ENCODE measurements around the gene CSTPP1. TPM values are rescaled to one million over a fixed set of nuclear protein-coding genes. Genes with fewer than 3 reads are reported as not detected.
"Not testable (repeated sequence)": the region's sequence is repeated elsewhere in the genome, so short reads cannot be mapped to it uniquely, and the experiment has no call there.

The CSTPP1 gene
- polyA plus RNA-seq, 4 donors = 15.1 to 32.9 (median 20.5) TPM

DNA sequence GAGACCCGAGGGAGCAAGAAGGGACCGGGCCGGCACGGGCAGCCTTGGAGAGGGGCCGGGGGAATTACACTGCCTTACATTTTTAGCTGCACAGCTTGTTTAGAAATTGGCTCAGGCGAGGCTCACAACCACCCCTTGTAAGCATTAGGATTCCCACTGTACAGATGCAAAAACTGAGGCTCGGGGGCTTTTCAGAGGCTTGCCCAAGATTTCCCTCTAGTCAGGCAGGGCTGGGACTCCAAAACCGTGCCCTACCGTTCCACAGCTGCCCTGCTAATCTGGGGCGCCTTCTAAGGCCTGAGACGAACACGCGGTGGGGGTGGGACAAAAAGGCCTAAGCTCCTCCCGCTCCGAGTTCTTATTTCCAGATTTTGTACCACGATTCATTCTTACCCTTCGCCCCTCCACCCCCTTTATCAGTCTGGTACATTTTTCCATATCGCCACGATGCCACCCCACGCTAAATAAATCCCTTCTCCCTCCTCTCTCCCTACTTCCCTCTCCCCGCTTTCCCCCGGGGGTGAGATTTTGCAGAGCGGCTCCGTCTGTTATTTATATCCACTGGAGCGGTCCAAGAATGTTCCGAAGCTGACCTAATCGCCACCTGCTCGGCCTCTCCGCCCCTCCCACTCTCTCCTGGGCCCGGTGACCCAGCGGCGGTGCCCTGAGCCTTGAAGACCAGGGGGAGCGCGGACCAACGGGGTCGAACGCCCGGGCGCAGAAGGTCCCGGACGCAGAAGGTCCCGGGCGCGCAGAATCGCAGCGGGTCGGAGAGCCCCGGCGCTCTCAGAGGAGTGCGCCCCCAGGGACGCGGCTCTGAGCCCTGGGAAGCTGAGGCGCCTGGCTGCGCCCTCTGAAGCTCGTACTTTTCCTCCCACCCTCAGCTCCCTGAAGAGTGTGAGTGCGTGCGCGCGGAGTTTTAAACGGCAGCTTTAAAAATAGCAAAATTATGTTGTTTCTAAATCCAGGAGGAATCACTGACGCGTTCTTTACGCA lies 250.4 kb downstream of the CSTPP1 start:
- WGBS, 3 donors = 1 to 2% (median 2%) methylated on average over 59 to 63 of the region's 63 CpGs
- Histone ChIP-seq H3K36me3 (ENCODE audit: control insufficient read depth in 3 of 3, insufficient read depth in 2 of 3, low read depth in 1 of 3, low read length in 3 of 3) (peaks cover 0 to 25% (median 0%) of the 10 kb centered on the region in 3 donors), H3K9me3 (ENCODE audit: control insufficient read depth in 2 of 2, insufficient read depth in 1 of 2, low read depth in 1 of 2, low read length in 1 of 2) (no peaks in the 10 kb centered on the region), H3K4me3 (ENCODE audit: low read depth in 1 of 3, low read length in 3 of 3) (peak overlapping the region; percentile 41 to 74 (median 50)), H3K27me3 (ENCODE audit: control insufficient read depth in 3 of 3, insufficient read depth in 3 of 3, low read length in 3 of 3) (peaks cover 0 to 5% (median 0%) of the 10 kb centered on the region in 3 donors), H3K27ac (ENCODE audit: low read depth in 1 of 3, low read length in 2 of 3) (peak overlapping the region in 2 of 3 donors; percentile 35 to 86), H3K4me1 (ENCODE audit: control insufficient read depth in 3 of 3, insufficient read depth in 2 of 3, low read depth in 1 of 3, low read length in 2 of 3) (peaks cover 2 to 52% (median 8%) of the 10 kb centered on the region in 3 donors)
- FAIRE-seq (no peak), DNase-seq (peak; percentile 38 to 72)

DNA sequence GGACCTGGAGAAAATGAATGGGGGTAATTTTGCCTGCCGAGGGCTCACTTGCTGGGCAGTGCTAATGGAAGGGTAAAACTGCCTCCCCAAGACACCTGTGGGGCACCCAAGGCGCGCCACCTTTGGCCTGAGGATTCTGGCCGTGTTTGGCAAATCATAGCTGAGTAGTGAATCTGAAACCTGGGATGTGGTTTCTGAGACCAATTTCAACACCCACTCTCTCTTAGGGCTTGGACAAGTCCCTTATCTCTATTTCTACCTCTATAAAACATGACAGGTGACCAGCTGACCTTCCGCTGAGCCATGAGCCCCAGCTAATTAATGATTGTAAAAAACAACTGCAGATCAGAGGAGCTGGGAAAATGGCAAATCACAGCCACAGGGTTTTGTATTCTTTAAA lies 251.2 kb downstream of the CSTPP1 start:
- peaks cover 0 to 5% (median 0%) of the 10 kb centered on the region in 3 donors for H3K27me3 ChIP-seq (ENCODE audit: control insufficient read depth in 3 of 3, insufficient read depth in 3 of 3, low read length in 3 of 3)
- peak overlapping the region in 1 of 3 donors; percentile 86 for H3K27ac ChIP-seq (ENCODE audit: low read depth in 1 of 3, low read length in 2 of 3)
- peaks cover 2 to 52% (median 8%) of the 10 kb centered on the region in 3 donors for H3K4me1 ChIP-seq (ENCODE audit: control insufficient read depth in 3 of 3, insufficient read depth in 2 of 3, low read depth in 1 of 3, low read length in 2 of 3)
- DNase-seq = peak in 1 of 2 donors; percentile 39
- WGBS, 3 donors = 13 to 32% (median 24%) methylated on average over 5 of the region's 5 CpGs
- no peaks in the 10 kb centered on the region for H3K9me3 ChIP-seq (ENCODE audit: control insufficient read depth in 2 of 2, insufficient read depth in 1 of 2, low read depth in 1 of 2, low read length in 1 of 2)
- no peak for FAIRE-seq
- peak overlapping the region in 2 of 3 donors; percentile 50 to 74 for H3K4me3 ChIP-seq (ENCODE audit: low read depth in 1 of 3, low read length in 3 of 3)
- peaks cover 0 to 18% (median 0%) of the 10 kb centered on the region in 3 donors for H3K36me3 ChIP-seq (ENCODE audit: control insufficient read depth in 3 of 3, insufficient read depth in 2 of 3, low read depth in 1 of 3, low read length in 3 of 3)

DNA sequence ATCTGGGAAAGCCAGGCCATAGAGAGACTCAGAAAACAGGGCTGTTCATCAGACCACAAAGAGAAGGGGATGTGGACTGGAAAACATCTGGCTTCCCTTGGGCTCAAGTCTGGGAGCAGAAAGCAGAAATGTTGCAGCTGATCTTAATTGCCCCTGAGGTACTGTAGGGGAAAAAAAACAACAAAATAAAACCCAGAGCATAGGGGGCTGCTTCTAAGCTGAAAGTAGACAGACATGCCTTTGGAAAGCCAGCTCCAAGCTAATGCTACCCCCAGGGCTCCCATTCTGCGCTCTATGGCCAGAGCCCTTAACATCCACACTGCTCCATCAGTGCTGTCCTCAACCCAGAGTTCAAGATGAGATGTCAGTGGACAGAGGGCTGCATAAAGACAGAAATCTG lies 251.7 kb downstream of the CSTPP1 start:
- FAIRE-seq = no peak
- WGBS, 3 donors = 94 to 100% (median 94%) methylated on average over 1 of the region's 1 CpG

DNA sequence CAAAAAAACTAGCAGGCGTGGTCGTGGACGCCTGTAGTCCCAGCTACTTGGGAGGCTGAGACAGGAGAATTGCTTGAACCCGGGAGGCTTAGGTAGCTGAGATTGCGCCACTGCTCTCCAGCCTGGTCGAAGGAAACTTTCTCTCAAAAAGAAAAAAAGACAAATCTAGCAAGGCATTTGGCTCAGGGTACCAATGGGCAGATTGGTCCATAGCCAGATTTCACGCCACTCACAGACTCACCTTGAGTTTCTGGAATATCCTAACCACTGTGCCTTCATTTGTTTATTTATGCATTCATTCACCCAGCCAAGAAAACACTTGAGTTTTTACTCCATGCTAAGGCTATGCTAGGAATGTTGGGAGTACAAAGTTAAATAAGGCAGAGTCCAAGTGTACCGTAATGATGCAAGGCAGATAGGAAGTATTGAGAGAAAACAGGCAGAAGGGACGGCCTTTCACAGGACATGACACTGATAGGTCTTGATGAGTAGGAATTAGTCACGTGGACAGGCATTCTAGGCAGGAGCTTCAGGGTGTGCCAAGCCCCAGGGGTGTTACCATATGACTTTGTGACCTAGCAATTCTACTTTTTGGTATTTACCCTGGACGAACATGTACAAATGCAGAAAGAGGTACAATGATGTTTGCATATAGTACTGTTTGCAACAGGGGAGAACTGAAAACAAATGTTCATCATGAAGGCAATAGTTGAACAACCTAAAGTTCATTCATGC lies 252.7 kb downstream of the CSTPP1 start:
- FAIRE-seq (no peak), DNase-seq (peak; percentile 91)
- peaks cover 0 to 3% (median 0%) of the 10 kb centered on the region in 3 donors for H3K36me3 ChIP-seq (ENCODE audit: control insufficient read depth in 3 of 3, insufficient read depth in 2 of 3, low read depth in 1 of 3, low read length in 3 of 3)
- H3K4me1 ChIP-seq (ENCODE audit: control insufficient read depth in 3 of 3, insufficient read depth in 2 of 3, low read depth in 1 of 3, low read length in 2 of 3) = peaks cover 2 to 49% (median 8%) of the 10 kb centered on the region in 3 donors
- H3K27ac ChIP-seq (ENCODE audit: low read depth in 1 of 3, low read length in 2 of 3) = peak overlapping the region in 2 of 3 donors; percentile 43 to 86
- H3K27me3 ChIP-seq (ENCODE audit: control insufficient read depth in 3 of 3, insufficient read depth in 3 of 3, low read length in 3 of 3) = peaks cover 0 to 5% (median 0%) of the 10 kb centered on the region in 3 donors
- 33 to 59% (median 46%) methylated on average over 11 of the region's 11 CpGs for WGBS, 3 donors
- no peak overlapping the region for H3K4me3 ChIP-seq (ENCODE audit: low read depth in 1 of 3, low read length in 3 of 3)
- H3K9me3 ChIP-seq (ENCODE audit: control insufficient read depth in 2 of 2, insufficient read depth in 1 of 2, low read depth in 1 of 2, low read length in 1 of 2) = no peaks in the 10 kb centered on the region

More for the DNA sequence above, 251.7 kb downstream of the CSTPP1 start:
- Histone ChIP-seq H3K36me3 (ENCODE audit: control insufficient read depth in 3 of 3, insufficient read depth in 2 of 3, low read depth in 1 of 3, low read length in 3 of 3) (peaks cover 0 to 13% (median 0%) of the 10 kb centered on the region in 3 donors), H3K9me3 (ENCODE audit: control insufficient read depth in 2 of 2, insufficient read depth in 1 of 2, low read depth in 1 of 2, low read length in 1 of 2) (no peaks in the 10 kb centered on the region), H3K27me3 (ENCODE audit: control insufficient read depth in 3 of 3, insufficient read depth in 3 of 3, low read length in 3 of 3) (peaks cover 0 to 5% (median 0%) of the 10 kb centered on the region in 3 donors), H3K4me3 (ENCODE audit: low read depth in 1 of 3, low read length in 3 of 3) (no peak overlapping the region), H3K27ac (ENCODE audit: low read depth in 1 of 3, low read length in 2 of 3) (peak overlapping the region in 1 of 3 donors; percentile 86), H3K4me1 (ENCODE audit: control insufficient read depth in 3 of 3, insufficient read depth in 2 of 3, low read depth in 1 of 3, low read length in 2 of 3) (peaks cover 2 to 51% (median 8%) of the 10 kb centered on the region in 3 donors)
- no peak for DNase-seq

DNA sequence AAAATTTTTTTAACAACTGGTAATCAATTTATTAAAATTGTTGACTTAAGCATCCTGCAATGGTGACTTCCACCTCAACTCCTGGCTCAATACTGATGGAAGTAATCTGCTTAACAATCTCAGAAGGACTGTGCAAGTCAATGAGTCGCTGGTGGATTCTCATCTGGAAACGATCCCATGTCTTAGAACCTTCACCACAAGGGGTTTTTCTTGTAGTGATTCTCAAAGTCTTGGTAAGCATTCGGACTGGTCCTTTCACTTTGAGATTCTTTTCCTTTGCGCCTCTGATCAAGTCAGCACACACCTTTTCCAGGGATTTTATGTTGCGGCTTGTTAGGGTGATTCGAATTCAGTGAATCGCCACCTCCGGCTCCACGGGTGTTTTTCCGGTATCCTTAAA lies 254.6 kb downstream of the CSTPP1 start:
- FAIRE-seq; DNase-seq; H3K9me3 ChIP-seq (ENCODE audit: control insufficient read depth in 2 of 2, insufficient read depth in 1 of 2, low read depth in 1 of 2, low read length in 1 of 2); H3K27ac ChIP-seq (ENCODE audit: low read depth in 1 of 3, low read length in 2 of 3); H3K27me3 ChIP-seq (ENCODE audit: control insufficient read depth in 3 of 3, insufficient read depth in 3 of 3, low read length in 3 of 3); H3K4me3 ChIP-seq (ENCODE audit: low read depth in 1 of 3, low read length in 3 of 3); H3K36me3 ChIP-seq (ENCODE audit: control insufficient read depth in 3 of 3, insufficient read depth in 2 of 3, low read depth in 1 of 3, low read length in 3 of 3): not testable (repeated sequence)
- H3K4me1 ChIP-seq (ENCODE audit: control insufficient read depth in 3 of 3, insufficient read depth in 2 of 3, low read depth in 1 of 3, low read length in 2 of 3) = peaks cover 0 to 41% (median 8%) of the 10 kb centered on the region in 3 donors
- 87 to 93% (median 88%) methylated on average over 10 of the region's 10 CpGs for WGBS, 3 donors

DNA sequence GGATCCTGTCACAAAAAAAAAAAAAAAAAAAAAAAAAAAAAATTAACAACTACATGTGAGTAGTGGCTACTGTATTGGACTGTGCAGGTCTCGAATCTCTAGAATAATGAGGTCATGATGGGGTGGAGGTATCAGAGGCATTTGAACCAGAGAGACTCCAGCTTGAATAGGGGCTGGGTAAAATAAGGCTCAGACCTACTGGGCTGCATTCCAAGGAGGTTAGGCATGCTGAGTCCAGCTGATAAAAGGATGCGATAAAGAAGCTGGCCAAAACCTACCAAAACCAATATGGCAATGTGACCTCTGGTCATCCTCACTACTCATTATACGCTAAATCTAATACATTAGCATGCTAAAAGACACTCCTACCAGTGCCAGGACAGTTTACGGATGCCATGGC lies 255.6 kb downstream of the CSTPP1 start:
- 85 to 86% (median 86%) methylated on average over 4 of the region's 4 CpGs for WGBS, 3 donors
- DNase-seq (no peak), FAIRE-seq (no peak)
- Histone ChIP-seq H3K4me1 (ENCODE audit: control insufficient read depth in 3 of 3, insufficient read depth in 2 of 3, low read depth in 1 of 3, low read length in 2 of 3) (peaks cover 0 to 34% (median 4%) of the 10 kb centered on the region in 3 donors), H3K36me3 (ENCODE audit: control insufficient read depth in 3 of 3, insufficient read depth in 2 of 3, low read depth in 1 of 3, low read length in 3 of 3) (no peaks in the 10 kb centered on the region), H3K9me3 (ENCODE audit: control insufficient read depth in 2 of 2, insufficient read depth in 1 of 2, low read depth in 1 of 2, low read length in 1 of 2) (no peaks in the 10 kb centered on the region), H3K4me3 (ENCODE audit: low read depth in 1 of 3, low read length in 3 of 3) (no peak overlapping the region), H3K27ac (ENCODE audit: low read depth in 1 of 3, low read length in 2 of 3) (no peak overlapping the region), H3K27me3 (ENCODE audit: control insufficient read depth in 3 of 3, insufficient read depth in 3 of 3, low read length in 3 of 3) (no peaks in the 10 kb centered on the region)

DNA sequence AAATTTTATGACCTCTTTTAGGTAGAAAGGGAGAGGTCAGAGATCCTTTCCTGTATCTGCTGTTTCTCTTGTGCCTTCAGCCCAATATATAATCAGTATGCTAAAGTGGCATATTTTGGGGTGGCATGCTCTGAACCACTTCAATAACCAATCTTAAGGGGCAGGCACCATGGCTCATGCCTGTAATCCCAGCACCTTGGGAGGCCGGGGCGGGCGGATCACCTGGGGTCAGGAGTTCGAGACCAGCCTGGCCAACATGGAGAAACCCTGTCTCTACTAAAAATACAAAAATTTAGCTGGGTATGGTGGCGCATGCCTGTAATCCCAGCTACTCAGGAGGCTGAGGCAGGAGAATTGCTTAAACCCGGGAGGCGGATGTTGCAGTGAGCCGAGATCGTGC lies 261.6 kb downstream of the CSTPP1 start:
- not testable (repeated sequence) for DNase-seq; H3K27ac ChIP-seq (ENCODE audit: low read depth in 1 of 3, low read length in 2 of 3); H3K4me3 ChIP-seq (ENCODE audit: low read depth in 1 of 3, low read length in 3 of 3); H3K9me3 ChIP-seq (ENCODE audit: control insufficient read depth in 2 of 2, insufficient read depth in 1 of 2, low read depth in 1 of 2, low read length in 1 of 2); H3K36me3 ChIP-seq (ENCODE audit: control insufficient read depth in 3 of 3, insufficient read depth in 2 of 3, low read depth in 1 of 3, low read length in 3 of 3); H3K4me1 ChIP-seq (ENCODE audit: control insufficient read depth in 3 of 3, insufficient read depth in 2 of 3, low read depth in 1 of 3, low read length in 2 of 3); FAIRE-seq; H3K27me3 ChIP-seq (ENCODE audit: control insufficient read depth in 3 of 3, insufficient read depth in 3 of 3, low read length in 3 of 3)
- 90 to 94% (median 90%) methylated on average over 9 of the region's 9 CpGs for WGBS, 3 donors

DNA sequence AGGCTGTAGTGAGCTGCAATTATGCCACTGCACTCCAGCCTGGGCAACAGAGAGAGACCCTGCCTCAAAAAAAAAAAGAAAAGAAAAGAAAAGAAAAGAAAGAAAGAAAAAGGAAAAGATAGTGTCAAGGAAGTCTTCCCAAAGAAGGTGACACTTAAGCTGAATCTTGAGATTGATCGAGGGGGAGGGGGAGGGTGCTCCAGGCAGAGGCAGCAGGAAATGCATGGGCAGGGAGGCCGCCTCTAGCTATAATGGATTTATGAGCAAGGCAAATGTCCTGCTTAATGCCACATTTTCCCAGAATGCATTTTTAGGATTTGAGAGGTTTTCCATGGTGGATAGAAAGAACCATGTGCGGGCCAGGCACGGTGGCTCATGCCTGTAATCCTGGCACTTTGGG lies 264.5 kb downstream of the CSTPP1 start:
- DNase-seq = no peak
- H3K4me1 ChIP-seq (ENCODE audit: control insufficient read depth in 3 of 3, insufficient read depth in 2 of 3, low read depth in 1 of 3, low read length in 2 of 3) = no peaks in the 10 kb centered on the region
- no peak overlapping the region for H3K4me3 ChIP-seq (ENCODE audit: low read depth in 1 of 3, low read length in 3 of 3)
- FAIRE-seq = no peak
- H3K27ac ChIP-seq (ENCODE audit: low read depth in 1 of 3, low read length in 2 of 3) = no peak overlapping the region
- no peaks in the 10 kb centered on the region for H3K36me3 ChIP-seq (ENCODE audit: control insufficient read depth in 3 of 3, insufficient read depth in 2 of 3, low read depth in 1 of 3, low read length in 3 of 3)
- H3K27me3 ChIP-seq (ENCODE audit: control insufficient read depth in 3 of 3, insufficient read depth in 3 of 3, low read length in 3 of 3) = peaks cover 0 to 4% (median 0%) of the 10 kb centered on the region in 3 donors
- H3K9me3 ChIP-seq (ENCODE audit: control insufficient read depth in 2 of 2, insufficient read depth in 1 of 2, low read depth in 1 of 2, low read length in 1 of 2) = no peaks in the 10 kb centered on the region
- 83 to 90% (median 85%) methylated on average over 4 of the region's 4 CpGs for WGBS, 3 donors

All from small intestine (tissue), 7 donors.